ENCODE measurements around the gene ITCH.
"Not testable (repeated sequence)": the region's sequence is repeated elsewhere in the genome, so short reads cannot be mapped to it uniquely, and the experiment has no call there.

ITCH gene

DNA sequence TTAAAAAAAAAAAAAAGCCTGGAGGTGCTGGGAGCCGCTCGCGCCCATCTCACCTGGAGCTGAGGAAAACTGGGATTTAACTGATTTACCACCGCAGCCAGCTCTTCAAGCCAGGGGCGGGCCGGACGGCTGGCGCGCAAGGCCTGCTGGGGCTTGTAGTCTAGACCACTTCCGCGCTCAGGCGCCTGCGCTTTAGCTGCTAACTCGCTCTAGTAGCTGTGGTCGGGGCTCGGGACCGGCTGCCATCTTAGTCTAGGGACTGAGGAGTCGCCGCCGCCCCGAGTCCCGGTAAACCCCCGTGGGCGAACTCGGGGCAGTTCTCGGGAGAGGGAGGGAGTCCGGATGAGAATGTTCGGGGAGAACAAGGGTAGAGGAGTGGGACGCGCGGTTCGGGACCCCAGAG is at the start of gene ITCH:
TSS of gene ITCH (plus strand) at position 212 of the 403 bp plus-strand sequence. CDS start 30,539 bp downstream, outside the sequence.
- peak; percentile 92 for DNase-seq

DNA sequence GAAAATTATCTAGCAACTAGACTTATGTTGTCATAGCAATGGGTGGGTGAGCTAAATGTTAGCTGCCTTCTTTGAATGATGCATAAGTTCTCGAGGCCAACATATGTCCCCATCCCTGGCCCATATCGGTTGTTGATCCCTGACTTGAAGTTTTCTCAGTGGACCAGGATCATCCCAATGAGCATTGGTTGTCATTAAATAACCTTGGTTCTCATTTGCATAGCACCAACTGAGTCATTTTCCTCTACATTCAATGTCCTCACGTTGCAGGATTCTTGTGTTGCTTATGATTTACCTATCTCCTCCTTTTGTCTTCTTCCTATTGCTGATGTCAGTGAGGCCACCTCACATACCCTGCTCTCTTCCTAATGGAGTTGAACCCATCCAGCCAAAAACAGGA is 47.8 kb upstream of the ITCH start:
- no peak for DNase-seq

DNA sequence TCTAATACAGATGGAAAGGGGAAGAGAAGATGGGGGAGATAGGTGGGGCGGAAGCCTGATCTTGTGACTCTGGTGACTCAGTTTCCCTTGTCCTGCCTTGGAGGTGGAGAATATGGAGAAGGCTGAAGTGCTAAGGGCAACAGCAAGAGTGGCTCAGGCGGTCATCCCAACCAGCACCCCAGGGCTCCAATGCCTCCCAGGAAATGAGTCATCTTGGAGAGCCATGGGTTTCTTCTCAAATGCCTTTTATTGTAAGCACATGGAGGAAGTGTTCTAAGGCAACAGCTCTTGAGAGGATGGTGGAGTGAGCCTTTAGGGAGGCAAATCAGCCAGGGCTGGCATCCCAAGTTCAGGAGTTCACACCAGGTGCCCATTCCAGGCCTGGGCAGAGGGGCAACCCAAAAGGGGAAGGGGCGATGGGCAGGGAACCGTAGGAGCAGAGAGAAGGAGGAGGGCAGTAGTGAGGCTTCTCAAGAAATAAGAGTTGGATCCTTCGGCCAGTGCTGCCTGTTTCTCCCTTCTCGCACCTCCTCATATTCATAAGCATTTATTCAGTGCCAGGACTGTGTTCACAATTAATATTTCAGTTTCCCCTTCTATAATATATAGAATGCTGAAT is 46.8 kb upstream of the ITCH start:
- no peak for DNase-seq

DNA sequence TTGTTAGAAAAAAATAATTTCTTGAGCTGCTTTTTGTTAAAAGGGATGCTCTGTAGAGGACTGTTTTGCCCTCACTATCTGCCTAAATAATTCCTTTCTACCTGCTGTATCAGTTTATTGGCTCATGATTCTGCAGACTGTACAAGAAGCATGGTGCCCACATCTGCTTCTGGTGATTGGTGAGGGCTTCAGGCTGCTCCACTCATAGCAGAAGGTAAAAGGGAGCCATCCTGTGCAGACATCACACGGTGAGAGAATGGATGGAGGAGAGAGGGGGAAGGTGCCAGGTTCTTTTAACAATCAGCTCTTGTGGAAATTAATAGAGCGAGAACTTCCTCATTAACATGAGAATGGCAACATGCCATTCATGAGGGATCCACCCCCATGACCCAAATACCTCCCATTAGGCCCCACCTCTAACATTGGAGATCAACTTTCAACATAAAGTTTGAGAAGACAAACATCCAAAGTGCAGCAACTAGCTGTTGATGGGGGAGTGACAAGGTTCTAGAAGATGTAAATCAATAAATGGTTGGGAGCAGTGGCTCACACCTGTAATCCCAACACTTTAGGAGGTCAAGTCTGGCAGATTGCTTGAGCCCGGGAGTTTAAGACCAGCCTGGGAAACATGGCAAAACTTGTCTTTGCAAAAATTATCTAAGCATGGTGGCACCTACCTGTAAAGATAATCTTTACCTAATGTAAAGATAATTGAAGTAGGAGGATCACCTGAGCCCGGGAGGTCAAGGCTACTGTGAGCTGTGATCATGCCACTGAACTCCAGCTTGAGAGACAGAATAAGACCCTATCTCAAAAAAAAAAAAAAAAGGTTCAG is 44.2 kb upstream of the ITCH start:
- DNase-seq, result no peak

DNA sequence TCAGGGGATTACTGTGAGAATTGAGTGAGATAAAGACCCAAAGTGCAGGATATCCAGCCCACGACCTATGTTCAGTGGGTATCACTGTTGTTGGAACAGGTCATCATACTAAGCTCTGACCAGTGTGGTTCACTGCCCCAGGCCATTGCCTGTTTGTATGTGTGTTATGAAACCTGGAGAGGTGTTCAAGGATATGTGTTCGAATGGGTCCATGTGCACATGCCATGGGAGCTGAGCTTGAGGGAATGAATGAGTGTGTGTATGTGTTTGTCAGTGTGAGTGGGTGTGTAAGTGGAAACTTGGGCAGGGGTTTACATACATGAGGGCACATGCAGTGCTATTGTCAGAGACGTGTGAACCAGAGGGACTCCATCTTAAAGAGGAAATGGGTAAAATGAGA is 42.2 kb upstream of the ITCH start:
- DNase-seq, result no peak

DNA sequence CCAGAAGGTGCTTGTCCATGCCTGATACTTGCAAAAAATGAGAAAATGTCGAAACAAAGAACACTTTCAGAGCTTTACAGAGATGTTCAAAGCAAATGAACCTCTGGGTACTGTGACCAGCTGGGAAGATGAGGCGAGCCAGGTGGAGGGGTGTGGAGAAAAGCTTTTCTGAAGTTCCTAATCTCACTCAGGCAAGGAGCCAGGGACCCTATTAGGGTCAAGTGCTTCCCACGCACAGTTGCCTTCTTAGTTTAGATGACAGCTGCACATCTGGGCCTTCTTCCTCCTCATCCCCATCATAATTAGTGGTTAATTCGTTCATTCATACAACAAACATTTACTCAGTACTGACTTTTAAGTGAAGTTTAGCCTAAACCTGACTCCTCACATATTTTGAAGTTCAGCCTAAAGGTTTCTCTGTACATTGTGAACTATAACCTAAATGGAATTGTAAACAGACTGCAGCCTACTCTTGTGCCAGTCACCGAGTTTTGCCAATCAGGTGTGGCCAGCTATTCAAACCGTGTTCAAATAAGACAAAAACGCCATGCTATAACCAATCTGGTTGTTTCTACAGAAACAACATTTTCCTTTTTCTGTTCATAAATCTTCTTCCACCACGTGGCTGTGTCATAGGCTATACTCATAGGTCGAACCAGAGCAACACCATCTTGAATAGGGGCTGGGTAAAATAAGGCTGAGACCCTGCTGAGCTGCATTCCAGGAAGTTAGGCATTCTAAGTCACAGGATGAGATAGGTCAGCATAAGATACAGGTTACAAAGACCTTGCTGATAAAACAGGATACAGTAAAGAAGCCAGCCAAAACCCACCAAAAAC is 40.6 kb upstream of the ITCH start:
- DNase-seq, result no peak

DNA sequence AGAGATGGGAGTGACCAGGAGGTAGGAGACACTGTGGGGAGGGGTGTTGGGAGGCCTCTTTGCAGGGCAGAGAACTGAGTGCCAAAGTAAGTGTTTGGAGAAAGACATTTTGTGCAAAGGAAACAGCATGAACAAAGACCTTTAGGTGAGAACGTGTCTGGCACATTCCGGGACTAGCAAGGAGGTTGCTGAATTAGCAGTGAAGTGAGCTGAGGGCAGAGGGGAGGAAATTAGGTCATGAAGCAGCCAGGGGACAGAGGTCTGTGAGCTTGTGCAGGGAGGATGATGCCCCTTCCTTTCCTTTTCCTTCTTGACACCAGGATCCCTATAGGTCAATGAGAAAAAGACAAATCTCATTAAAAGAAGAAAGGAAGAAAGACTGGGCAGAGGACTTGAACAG is 38.5 kb upstream of the ITCH start:
- no peak for DNase-seq

DNA sequence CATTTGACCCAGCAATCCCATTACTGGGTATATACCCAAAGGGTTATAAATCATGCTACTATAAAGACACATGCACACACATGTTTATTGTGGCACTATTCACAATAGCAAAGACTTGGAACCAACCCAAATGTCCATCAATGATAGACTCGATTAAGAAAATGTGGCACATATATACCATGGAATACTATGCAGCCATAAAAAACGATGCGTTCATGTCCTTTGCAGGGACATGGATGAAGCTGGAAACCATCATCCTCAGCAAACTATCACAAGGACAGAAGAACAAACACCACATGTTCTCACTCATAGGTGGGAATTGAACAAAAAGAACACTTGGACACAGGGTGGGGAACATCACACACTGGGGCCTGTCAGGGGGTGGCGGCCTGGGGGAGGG is 34.9 kb upstream of the ITCH start:
- DNase-seq, result not testable (repeated sequence)

DNA sequence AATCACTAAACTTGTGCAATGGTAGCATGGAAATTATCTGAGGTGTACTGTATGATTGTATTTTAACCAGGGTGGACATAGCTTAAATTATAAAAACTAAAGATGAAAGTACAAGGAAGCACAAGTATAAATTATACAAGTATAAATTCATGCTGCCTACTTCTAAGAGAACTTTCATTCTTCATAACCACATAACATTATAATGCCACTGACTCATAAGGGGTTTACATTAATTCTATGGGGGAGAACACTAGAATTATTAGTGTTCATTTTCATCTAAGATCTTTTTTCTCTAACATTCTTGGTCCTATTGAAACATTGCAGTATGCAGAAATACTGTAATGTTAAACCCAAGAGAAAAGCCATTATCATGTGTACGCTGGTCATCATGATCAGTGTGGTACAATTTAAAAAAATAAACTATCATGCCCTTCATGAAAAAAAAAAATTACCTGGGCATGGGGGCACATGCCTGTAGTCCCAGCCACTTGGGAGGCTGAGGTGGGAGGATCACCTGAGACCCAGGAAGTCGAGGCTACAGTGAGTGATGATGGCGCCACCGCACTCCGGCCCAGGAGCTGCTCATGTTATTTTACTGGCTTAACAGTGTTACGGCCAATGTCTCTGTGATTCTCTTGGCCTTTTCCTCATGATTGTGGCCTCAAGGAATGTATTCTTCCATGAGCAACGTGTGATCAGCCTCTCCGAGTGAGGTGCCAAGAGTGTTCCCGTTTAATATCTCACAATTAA is 34.0 kb upstream of the ITCH start:
- no peak for DNase-seq

DNA sequence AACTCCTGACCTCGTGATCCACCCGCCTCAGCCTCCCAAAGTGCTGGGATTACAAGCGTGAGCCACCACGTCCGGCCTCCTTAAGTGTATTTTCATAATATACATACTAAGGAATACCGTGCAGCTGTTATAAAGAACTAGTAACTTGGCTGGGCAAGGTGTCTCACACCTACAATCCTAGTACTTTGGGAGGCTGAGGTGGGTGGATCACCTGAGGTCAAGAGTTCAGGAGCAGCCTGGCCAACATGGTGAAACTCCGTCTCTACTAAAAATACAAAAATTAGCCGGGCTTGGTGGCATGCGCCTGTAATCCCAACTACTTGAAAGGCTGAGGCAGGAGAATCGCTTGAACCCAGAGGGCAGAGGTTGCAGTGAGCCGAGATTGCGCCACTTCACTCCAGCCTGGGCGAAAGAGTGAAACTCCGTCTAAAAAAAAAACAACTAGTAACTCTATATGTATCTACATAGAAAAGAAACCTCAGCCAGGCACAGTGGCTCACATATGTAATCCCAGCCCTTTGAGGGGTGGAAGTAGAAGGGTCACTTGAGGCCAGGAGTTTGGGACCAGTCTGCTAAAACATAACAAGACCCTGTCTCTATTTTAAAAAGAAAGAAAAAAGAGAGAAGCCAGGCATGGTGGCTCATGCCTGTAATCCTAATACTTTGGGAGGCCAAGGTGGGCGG is 32.1 kb upstream of the ITCH start:
- not testable (repeated sequence) for DNase-seq

DNA sequence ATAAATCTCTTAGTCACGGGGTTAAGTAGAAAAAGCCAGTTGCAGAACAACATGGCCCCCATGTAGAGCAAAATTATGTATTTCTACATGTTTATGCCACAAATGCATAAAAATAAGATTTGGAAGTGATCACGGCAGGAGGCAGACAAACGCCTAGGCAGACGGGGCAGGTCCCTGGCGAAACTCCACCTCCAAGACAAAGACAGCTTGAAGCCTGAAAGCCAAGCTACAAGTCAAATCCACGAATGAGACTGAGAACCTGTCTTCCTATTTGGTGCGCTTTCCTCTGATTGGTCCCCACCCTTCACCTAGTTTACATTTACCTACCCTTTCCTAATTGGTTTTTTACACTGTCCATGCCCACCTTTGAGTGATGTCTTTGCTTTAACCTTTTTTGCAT is 31.2 kb upstream of the ITCH start:
- no peak for DNase-seq

DNA sequence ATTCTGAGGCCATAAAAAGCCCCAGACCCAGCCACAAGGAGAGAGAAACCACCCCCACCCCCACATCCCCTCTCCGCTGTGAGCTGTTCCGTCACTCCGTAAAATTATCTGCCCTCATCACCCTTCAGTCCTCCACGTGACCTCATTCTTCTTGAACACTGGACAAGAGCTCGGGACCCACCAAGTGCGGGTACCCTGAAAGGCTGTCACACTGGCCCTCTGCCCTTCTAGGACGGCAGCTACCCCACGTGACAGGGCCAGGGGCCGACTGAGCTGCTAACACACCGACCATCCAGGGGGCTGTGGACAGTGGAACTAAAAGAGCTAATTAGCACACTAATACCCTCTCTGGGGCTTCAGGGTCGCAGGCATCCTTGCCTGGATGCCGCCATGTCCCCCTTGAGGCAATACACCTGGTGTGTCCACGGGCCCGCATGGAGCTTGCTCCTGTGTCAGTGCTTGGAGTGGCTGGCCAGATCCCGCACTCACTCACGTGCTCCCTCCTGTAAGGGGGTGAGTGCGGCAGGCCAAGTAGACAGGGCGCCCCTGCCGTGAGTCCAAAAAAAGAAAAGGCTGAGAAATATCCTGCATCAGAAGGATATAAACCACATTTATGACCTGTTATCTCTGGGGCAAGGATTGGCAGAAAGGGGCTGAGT is 30.7 kb upstream of the ITCH start:
- DNase-seq, result no peak

DNA sequence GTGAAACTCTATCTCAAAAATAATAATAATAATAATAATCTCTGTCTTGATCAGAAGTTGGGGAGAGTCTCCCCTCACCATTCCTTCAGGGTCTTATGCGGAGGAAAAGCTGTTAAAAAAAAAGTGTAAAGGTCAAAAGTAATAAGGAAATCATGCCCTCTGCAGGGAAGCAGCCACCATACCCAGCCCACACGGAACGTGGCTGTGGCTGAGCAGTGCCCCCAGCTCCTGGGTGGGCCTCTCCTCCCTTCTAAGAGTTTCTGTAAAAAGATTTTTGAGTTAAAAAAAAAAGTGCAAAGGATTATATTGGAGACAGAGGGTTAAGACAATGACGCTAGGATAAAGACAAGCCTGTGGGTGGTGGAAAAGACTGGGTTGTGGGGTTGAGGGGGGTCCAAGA is 29.3 kb upstream of the ITCH start:
- no peak for DNase-seq

DNA sequence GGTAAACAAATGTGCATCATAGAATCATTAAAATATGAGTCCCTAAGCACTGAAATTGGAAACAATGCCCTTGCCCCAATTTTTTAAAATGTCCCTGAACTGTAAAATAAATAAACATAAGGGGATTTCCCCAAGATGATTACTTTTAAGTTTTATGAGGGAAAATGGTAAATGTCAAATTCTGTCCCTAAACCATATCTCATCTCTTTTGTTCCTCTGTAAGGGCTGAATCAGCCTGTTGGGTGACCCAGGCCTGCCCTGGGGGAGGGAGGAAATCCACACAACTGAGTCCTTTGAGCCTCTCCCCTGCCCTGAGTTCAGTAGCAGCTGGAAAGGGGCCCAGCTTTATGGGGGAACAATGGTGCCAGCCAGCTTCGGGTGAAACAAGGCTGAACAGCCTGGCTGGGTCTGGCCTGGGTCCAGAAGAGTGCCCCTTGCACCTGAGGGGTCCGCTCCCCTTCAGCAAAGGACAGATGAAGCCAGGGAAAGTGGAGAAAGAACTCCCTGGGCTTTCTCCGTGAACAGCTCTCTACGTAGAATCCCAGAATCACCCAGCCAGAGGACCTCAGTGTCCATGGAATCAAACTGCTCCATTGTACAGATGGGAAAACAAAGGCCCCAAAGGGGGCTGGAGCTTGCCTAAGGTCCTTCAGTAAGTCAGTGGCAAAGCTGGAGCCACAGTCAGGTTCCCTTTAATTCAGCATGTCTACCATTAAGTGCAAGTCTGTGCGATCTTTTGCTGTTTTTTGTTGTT is 28.2 kb upstream of the ITCH start:
- DNase-seq, result no peak

DNA sequence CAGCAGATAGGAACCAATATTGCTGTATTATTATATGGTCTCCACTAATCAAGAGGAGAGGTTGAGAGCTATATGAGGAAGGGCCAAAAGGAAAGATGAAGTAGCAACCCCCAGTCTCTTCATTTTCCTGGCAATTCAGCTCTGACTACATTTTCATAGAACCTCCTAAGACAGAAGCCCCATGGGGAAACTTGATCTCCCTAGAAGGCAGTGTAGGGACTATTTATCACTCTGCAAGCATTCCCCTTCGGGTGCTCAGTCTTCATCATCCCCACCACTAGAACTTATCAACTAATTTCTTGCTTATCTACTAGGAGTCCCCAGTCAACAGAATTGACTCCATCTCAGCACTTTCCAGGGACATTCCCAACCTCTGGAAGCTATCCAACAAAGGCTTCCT is 25.5 kb upstream of the ITCH start:
- no peak for DNase-seq

DNA sequence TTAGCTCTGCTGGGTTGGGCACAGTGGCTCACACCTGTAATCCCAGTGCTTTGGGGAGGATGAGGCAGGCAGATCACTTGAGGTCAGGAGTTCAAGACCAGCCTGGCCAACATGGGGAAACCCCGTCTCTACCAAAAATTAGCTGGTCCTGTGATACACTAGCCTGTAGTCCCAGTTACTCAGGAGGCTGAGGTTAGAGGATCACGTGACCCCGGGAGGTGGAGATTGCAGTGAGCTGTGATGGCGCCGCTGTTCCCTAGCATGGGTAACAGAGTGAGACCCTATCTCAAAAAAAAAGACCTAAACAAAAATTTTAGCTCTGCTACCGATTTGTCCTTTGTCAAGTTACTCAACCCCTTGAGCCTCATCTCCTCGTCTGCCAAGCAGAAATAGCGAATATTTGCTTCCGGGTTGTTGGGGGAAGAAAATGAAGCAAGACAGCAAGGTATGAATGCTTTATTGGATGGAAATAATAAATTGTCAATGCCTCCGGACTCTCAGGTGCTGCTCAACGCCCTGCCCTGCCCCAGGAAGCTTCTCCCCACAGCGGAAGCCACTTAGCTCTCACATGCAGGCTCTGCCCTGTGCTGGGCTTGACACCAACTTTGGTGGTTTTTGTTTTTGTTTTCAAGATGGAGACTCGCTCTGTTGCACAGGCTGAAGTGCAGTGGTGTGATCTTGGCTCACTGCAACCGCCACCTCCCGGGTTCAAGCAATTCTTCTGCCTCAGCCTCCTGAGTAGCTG is 24.9 kb upstream of the ITCH start:
- DNase-seq, result no peak

DNA sequence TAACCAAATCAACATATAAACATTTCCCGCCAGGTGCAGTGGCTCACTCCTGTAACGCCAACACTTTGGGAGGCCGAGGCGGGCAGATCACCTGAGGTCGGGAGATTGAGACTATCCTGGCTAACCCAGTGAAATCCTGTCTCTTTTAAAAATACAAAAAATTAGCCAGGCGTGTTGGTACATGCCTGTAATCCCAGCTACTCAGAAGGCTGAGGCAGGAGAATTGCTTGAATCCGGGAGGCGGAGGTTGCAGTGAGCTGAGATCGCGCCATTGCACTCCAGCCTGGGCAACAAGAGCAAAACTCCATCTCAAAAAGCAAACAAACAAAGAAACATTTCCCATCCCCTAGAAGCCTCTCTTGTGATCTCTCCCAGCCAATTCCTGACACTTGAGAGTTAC is 22.3 kb upstream of the ITCH start:
- DNase-seq, result not testable (repeated sequence)

DNA sequence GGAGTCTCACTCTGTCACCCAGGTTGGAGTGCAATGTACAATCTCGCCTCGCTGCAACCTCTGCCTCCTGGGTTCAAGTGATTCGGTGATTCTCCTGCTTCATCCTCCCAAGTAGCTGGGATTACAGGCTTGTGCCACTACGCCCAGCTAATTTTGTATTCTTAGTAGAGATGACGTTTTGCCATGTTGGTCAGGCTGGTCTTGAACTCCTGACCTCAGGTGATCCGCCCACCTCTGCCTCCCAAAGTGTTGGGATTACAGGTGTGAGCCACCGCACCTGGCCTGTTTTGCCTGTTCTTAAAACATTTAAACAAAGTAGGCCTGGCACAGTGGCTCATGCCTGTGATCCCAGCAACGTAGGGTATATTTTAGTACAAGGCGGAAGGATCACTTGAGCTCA is 21.9 kb upstream of the ITCH start:
- not testable (repeated sequence) for DNase-seq

DNA sequence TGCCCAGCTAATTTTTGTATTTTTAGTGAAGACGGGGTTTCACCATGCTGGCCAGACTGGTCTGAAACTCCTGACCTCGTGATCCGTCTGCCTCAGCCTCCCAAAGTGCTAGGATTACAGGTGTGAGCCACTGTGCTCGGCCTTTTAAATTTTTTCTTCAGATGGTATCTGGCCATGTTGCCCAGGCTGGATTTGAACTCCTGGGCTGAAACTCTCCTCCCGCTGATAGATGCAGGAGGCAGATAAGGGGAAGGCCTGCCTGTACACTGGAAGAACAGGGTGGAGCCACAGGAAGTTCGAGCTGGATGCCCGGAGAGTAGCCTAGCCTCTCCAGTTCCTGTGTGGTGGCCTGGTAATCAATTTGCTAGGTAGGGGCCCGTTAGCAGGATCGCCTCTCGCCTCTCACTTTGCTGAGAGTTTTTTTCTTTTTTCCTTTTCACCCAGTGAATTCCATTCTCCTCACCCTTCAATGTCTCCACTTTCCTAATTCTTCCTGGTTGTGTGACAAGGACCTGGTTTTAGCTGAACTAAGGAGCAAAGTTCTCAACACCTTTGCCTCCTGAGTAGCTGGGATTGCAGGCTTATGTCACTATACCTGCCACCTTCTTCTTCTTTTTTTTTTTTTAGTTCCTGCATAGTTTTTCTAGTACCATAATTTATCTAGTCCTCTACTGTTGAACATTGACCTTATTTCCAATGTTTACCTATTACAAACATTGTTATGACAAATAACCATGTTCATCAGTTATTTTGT is 19.4 kb upstream of the ITCH start:
- DNase-seq, result no peak

Measured in CD4-positive, alpha-beta T cell treated with Interleukin-21 for 1 hour (primary cell).